Mesendoderm (in vitro differentiated cells): ENCODE measurements around the gene LGALSL.

ENCODE experiments used
- DNase-seq: peaks from one replicate; pipeline ENCODE4 v3.0.0; 2013
- H2AK5ac ChIP-seq: 2 replicates; pipeline ENCODE4 v1.6.1; 2013; ENCODE audit warnings: low read length, inconsistent platforms
- H2BK120ac ChIP-seq: 2 replicates; pipeline ENCODE4 v1.6.1; 2013; ENCODE audit warnings: low read depth, mild to moderate bottlenecking, low read length, moderate library complexity, mixed read lengths
- H2BK15ac ChIP-seq: replicated peaks from 2 replicates; pipeline ENCODE4 v1.6.1; 2013; ENCODE audit warnings: low read depth, mild to moderate bottlenecking, moderate library complexity
- H2BK5ac ChIP-seq: 2 replicates; pipeline ENCODE4 v1.6.1; 2013; ENCODE audit warnings: low read length, inconsistent platforms
- H3K18ac ChIP-seq: 2 replicates; pipeline ENCODE4 v1.6.1; 2013; ENCODE audit warnings: mild to moderate bottlenecking, low read length, mixed read lengths
- H3K23ac ChIP-seq: one replicate; pipeline ENCODE4 v1.6.1; 2013; ENCODE audit warnings: low read length
- H3K27ac ChIP-seq: 2 replicates; pipeline ENCODE4 v1.5.1; 2013; ENCODE audit warnings: low read depth, mild to moderate bottlenecking, inconsistent platforms, low read length, moderate library complexity
- H3K27me3 ChIP-seq: 2 replicates; pipeline ENCODE4 v1.6.1; 2013; ENCODE audit warnings: low read length, control low read depth, mild to moderate bottlenecking, inconsistent platforms; ENCODE audit not compliant: insufficient read depth, poor library complexity
- H3K36me3 ChIP-seq: 2 replicates; pipeline ENCODE4 v1.6.1; 2013; ENCODE audit warnings: low read length, inconsistent platforms; ENCODE audit not compliant: control insufficient read depth, insufficient read depth
- H3K4ac ChIP-seq: one replicate; pipeline ENCODE4 v1.6.1; 2013; ENCODE audit warnings: low read depth, mild to moderate bottlenecking, low read length, moderate library complexity
- H3K4me1 ChIP-seq: 2 replicates; pipeline ENCODE4 v1.6.1; 2013; ENCODE audit warnings: low read depth, low read length, inconsistent platforms; ENCODE audit not compliant: control insufficient read depth
- H3K4me2 ChIP-seq: 2 replicates; pipeline ENCODE4 v1.6.1; 2013; ENCODE audit warnings: low read length
- H3K4me3 ChIP-seq: 2 replicates; pipeline ENCODE4 v1.5.1; 2013; ENCODE audit warnings: mild to moderate bottlenecking, low read length
- H3K56ac ChIP-seq: one replicate; pipeline ENCODE4 v1.6.1; 2013; ENCODE audit warnings: low read length
- H3K79me1 ChIP-seq: 2 replicates; pipeline ENCODE4 v1.6.1; 2013; ENCODE audit warnings: low read length, inconsistent platforms
- H3K79me2 ChIP-seq: 2 replicates; pipeline ENCODE4 v1.6.1; 2013; ENCODE audit warnings: mild to moderate bottlenecking, low read length; ENCODE audit not compliant: control insufficient read depth, insufficient read depth
- H3K9ac ChIP-seq: 2 replicates; pipeline ENCODE4 v1.6.1; 2013; ENCODE audit warnings: low read length, inconsistent platforms
- H4K5ac ChIP-seq: one replicate; pipeline ENCODE4 v1.6.1; 2013; ENCODE audit warnings: low read length
- H4K8ac ChIP-seq: one replicate; pipeline ENCODE4 v1.6.1; 2013; ENCODE audit warnings: low read depth, mild to moderate bottlenecking, control low read depth, low read length, moderate library complexity
- WGBS: extraction: QIAGEN DNeasy Blood & Tissue Kit; methylation state at CpG from one replicate; pipeline ENCODE4 v1.1.7; 2013; ENCODE audit warnings: low lambda C conversion rate, missing lambda C conversion rate; ENCODE audit not compliant: insufficient coverage; ENCODE audit errors: extremely low coverage; 5-methylcytosine and 5-hydroxymethylcytosine counted together

Gene LGALSL

DNA sequence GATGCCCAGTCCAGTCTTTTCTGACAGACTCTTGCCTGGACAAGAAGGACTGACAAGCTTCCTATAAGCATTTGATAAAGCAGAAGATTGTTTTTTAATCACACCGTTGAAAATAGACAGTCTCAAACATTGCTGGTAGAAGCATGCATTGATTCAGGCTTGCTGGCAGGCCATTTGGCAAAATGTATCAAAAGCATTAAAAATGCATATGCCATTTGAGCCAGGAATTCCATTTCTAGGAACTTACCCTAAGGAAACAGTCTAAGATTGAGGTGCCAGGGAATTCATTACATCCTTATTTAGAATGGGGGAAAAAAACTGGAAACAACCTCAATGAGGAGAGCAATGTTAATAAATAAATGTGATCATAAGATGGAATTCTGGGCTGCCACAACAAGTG is 20.7 kb downstream of the LGALSL start:
- H3K27me3 ChIP-seq = no peaks in the 10 kb centered on the region
- no peak overlapping the region for H2AK5ac ChIP-seq
- H3K56ac ChIP-seq = no peak overlapping the region
- H2BK5ac ChIP-seq = no peak overlapping the region
- WGBS = no CpG with 5 or more reads among the region's 1 CpG
- no peaks in the 10 kb centered on the region for H3K79me2 ChIP-seq
- H4K5ac ChIP-seq = no peak overlapping the region
- no peak overlapping the region for H3K9ac ChIP-seq
- H2BK15ac ChIP-seq = no peak overlapping the region
- H3K23ac ChIP-seq = no peak overlapping the region
- H3K4me1 ChIP-seq = no peaks in the 10 kb centered on the region
- H2BK120ac ChIP-seq = no peak overlapping the region
- H4K8ac ChIP-seq = no peak overlapping the region
- H3K4me2 ChIP-seq = no peak overlapping the region
- H3K4me3 ChIP-seq = no peak overlapping the region
- no peaks in the 10 kb centered on the region for H3K36me3 ChIP-seq
- no peak overlapping the region for H3K27ac ChIP-seq
- no peak overlapping the region for H3K18ac ChIP-seq
- H3K79me1 ChIP-seq = no peaks in the 10 kb centered on the region
- H3K4ac ChIP-seq = no peak overlapping the region
- DNase-seq = no peak

DNA sequence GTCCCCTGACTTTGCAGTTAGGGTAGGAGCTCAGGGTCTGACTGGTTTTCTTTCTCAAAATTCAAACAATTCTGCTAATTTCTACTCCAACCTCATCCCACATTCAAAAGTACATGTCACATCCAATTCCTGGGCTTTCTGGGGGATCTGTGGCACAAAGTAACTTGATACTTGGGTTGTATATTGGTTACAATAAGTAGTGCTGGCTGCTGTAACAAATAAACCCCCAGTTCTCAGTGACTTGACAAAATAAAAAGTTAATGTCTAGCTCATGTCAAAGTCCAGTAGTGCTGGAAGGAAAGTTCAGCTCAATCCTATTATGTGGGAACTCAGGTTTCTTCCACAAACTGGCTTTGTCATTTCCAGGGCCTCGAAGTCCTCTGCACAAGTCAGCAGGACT is 23.1 kb downstream of the LGALSL start:
- H3K18ac ChIP-seq = no peak overlapping the region
- H3K79me2 ChIP-seq = no peaks in the 10 kb centered on the region
- H3K4me1 ChIP-seq = no peaks in the 10 kb centered on the region
- no peak overlapping the region for H2BK120ac ChIP-seq
- H3K79me1 ChIP-seq = no peaks in the 10 kb centered on the region
- no peak overlapping the region for H3K9ac ChIP-seq
- H2BK5ac ChIP-seq = no peak overlapping the region
- H3K27me3 ChIP-seq = no peaks in the 10 kb centered on the region
- H2AK5ac ChIP-seq = no peak overlapping the region
- no peak overlapping the region for H3K4ac ChIP-seq
- H4K5ac ChIP-seq = no peak overlapping the region
- no peak overlapping the region for H3K4me3 ChIP-seq
- no peaks in the 10 kb centered on the region for H3K36me3 ChIP-seq
- H3K4me2 ChIP-seq = no peak overlapping the region
- no peak overlapping the region for H3K56ac ChIP-seq
- H4K8ac ChIP-seq = no peak overlapping the region
- no peak for DNase-seq
- no peak overlapping the region for H3K27ac ChIP-seq
- WGBS = no CpG with 5 or more reads among the region's 1 CpG
- no peak overlapping the region for H2BK15ac ChIP-seq
- H3K23ac ChIP-seq = no peak overlapping the region

DNA sequence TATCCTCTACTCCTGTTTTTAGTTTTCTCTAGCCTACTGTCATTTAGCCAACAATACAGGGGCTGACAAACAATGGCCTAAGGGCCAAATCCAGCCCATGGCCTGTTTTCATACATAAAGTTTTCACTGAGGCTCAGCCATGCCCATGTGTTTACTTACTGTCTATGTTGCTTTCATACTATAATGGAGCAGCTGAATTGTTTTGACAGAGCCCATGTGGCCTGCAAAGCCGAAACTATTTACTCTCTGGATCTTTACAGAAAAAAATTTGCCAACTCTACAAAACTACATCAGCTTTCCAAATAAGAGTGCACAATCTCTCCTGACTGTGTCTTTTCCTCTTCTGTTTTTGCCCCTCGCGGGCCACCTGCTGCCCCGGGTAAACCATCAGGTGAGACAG is 24.0 kb downstream of the LGALSL start:
- no CpG with 5 or more reads among the region's 4 CpGs for WGBS
- H3K4me1 ChIP-seq = peaks cover 3% of the 10 kb centered on the region

DNA sequence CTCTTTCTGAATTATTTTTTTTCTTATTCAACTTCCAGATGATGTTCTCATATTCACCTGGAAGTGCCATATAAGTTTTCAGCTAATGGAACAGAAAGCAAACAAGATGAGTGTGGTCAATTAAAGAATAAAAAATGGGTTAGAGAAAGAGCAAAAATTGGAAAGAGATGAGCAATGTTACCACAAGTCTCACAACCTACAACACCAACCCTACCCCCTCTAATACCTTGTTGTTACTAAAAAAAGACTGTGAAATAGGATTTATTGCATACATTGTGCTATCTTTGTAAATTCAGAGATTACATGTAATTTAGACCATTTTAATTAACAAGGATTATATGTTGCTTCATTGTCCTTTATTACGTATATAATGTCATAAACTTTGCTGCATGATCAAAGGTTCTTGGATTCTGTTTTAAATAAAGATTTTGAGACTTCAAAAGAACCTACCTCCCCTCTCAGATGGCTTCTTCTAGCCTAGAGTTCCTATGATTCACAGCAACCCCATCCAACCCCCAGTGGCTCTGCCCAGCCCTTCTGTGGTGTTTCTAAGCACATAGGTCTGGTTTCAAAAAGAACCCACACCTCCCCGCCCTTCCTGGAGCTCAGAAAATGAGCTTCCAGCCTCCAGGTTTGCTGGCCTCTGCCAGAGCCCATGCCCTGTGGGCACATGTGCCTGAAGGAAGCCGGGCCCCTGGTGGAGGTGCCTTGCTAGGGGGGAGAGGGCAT is 24.7 kb downstream of the LGALSL start:
- H3K18ac ChIP-seq = no peak overlapping the region
- H2BK120ac ChIP-seq = no peak overlapping the region
- peaks cover 6% of the 10 kb centered on the region for H3K4me1 ChIP-seq
- H4K8ac ChIP-seq = no peak overlapping the region
- H3K36me3 ChIP-seq = no peaks in the 10 kb centered on the region
- H3K27me3 ChIP-seq = no peaks in the 10 kb centered on the region
- no peak overlapping the region for H3K4me2 ChIP-seq
- no peak overlapping the region for H2AK5ac ChIP-seq
- H3K4me3 ChIP-seq = no peak overlapping the region
- no peak overlapping the region for H3K56ac ChIP-seq
- H3K4ac ChIP-seq = no peak overlapping the region
- H3K27ac ChIP-seq = no peak overlapping the region
- no peak overlapping the region for H3K23ac ChIP-seq
- no peak for DNase-seq
- no peak overlapping the region for H2BK15ac ChIP-seq
- no peak overlapping the region for H4K5ac ChIP-seq
- H2BK5ac ChIP-seq = no peak overlapping the region
- H3K9ac ChIP-seq = no peak overlapping the region
- H3K79me1 ChIP-seq = no peaks in the 10 kb centered on the region
- no peaks in the 10 kb centered on the region for H3K79me2 ChIP-seq
- no CpG with 5 or more reads among the region's 3 CpGs for WGBS

More for the DNA sequence above, 24.0 kb downstream of the LGALSL start:
- Histone ChIP-seq H3K9ac (no peak overlapping the region), H3K4me2 (no peak overlapping the region), H3K79me1 (no peaks in the 10 kb centered on the region), H3K4ac (no peak overlapping the region), H3K27ac (no peak overlapping the region), H3K23ac (no peak overlapping the region), H2BK5ac (no peak overlapping the region), H3K56ac (no peak overlapping the region), H4K8ac (no peak overlapping the region), H3K18ac (no peak overlapping the region), H4K5ac (no peak overlapping the region), H3K4me3 (no peak overlapping the region), H2BK15ac (no peak overlapping the region), H2BK120ac (no peak overlapping the region), H3K79me2 (no peaks in the 10 kb centered on the region), H3K36me3 (no peaks in the 10 kb centered on the region), H3K27me3 (no peaks in the 10 kb centered on the region), H2AK5ac (no peak overlapping the region)
- no peak for DNase-seq

DNA sequence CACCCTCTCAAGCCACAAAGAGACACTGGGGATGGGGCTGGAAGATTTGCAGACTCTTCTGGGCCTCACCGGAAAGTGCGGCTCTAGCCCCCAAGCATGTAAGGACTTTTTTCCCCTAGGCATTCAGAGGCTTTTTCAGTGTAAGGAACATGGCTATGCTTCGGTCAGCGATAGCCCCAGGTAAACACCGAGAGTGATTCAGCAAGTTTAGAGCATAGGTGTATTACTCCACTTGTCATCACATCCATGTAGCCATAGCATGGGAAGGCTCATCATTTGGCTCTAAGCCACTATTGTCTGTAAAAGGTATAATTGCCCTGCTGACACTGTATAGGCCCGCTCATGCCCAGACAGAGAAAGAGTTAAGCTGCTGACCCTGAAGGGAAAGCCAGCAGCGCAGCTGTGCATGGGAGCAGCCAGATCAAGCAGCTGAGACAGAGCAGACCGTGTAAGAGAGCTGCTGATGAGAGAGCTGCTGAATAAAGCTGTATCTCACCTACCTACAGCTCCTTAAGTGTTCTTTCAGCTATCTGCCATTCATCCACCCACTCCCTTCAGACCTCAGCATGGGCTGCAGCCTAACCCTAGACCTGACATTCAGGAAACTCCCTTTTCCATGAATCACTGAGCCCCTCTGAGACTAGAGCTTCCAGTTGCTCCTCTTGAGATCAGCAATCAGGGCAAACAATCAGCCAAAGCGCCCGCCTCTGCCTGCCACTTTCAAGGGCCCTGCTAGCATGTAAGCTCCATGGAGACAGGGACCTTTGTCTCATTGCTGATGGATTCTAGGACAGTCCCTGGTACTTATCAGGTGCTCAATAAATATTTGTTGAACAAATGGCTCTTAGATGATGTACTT is 25.5 kb downstream of the LGALSL start:
- no CpG with 5 or more reads among the region's 10 CpGs for WGBS

More for the DNA sequence above, 25.5 kb downstream of the LGALSL start:
- Histone ChIP-seq H2AK5ac (no peak overlapping the region), H3K4me2 (no peak overlapping the region), H3K4me1 (peaks cover 6% of the 10 kb centered on the region), H3K4me3 (no peak overlapping the region), H3K9ac (no peak overlapping the region), H3K18ac (no peak overlapping the region), H3K79me2 (no peaks in the 10 kb centered on the region), H4K8ac (no peak overlapping the region), H3K36me3 (no peaks in the 10 kb centered on the region), H3K27me3 (no peaks in the 10 kb centered on the region), H4K5ac (no peak overlapping the region), H3K4ac (no peak overlapping the region), H2BK120ac (no peak overlapping the region), H3K79me1 (no peaks in the 10 kb centered on the region), H2BK15ac (no peak overlapping the region), H3K56ac (no peak overlapping the region), H2BK5ac (no peak overlapping the region), H3K27ac (no peak overlapping the region), H3K23ac (no peak overlapping the region)
- no peak for DNase-seq
